GM11168 (cell line): ENCODE data around the gene RTKN2.

Experiments
- in situ Hi-C: fragments of 300-500 bp; cut with MboI; formaldehyde crosslinking; loops from one replicate; pipeline ENCODE4 v1.12.0; 2022; ENCODE audit warnings: low sequenced_read_pairs; ENCODE audit not compliant: unreplicated experiment

Gene RTKN2

GRCh38 chr10:62233356-62234076, 35.1 kb downstream of the RTKN2 start:
- in situ Hi-C loops, result loop anchor here (25.0 kb wide), 1 partner anchor 471 kb away; no protein-coding TSS in a partner anchor

- in situ Hi-C loops, result loop anchor here (25.0 kb wide), 1 partner anchor 470 kb away; no protein-coding TSS in a partner anchor
Observed at GRCh38 chr10:62231805-62232204, 36.8 kb downstream of the RTKN2 start.

- in situ Hi-C loops, result loop anchor here (25.0 kb wide), 1 partner anchor 469 kb away; no protein-coding TSS in a partner anchor
Observed at GRCh38 chr10:62231371-62231770, 37.3 kb downstream of the RTKN2 start.

DNA sequence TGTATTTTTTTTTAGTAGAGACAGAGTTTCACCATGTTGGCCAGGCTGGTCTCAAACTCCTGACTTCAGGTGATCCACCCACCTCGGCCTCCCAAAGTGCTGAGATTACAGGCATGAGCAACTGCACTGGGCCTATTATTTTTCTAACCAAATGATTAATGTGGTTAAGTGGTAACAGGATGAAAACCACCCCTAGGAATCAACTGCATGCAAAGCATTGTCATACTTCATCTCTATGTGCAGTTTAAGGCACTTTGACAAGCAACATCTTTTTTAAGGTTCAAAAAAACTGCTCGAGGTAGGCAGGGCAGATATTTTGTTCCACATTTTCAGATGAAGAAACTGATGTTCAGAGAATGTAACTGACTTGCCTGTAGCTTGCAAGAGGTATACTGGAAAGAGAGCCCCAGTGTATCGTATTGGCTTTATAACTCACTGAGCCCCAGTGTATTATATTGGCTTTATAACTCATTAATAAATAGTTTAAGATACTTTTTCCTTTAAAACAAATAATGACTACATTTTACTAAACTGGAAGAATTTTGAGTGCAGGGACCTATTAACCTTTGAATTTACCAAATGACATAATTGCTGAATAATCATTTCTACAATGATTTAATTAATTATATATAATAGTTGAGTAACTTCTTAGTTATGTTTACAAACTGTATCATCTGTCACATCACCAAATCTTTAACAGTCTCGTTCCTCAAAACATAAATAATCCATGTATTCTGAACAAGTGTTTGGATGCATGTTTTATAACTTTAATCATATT, 38.1 kb downstream of the RTKN2 start:
- in situ Hi-C loops, result loop anchor here (25.0 kb wide), 1 partner anchor 468 kb away; no protein-coding TSS in a partner anchor

- in situ Hi-C loops, result loop anchor here (25.0 kb wide), 1 partner anchor 463 kb away; no protein-coding TSS in a partner anchor
Observed at GRCh38 chr10:62225362-62225761, 43.3 kb downstream of the RTKN2 start.

GRCh38 chr10:62224606-62225005, 44.0 kb downstream of the RTKN2 start:
- in situ Hi-C loops, result loop anchor here (5.0 to 25.0 kb wide), 2 partner anchors 37 to 462 kb away; no protein-coding TSS in a partner anchor

DNA sequence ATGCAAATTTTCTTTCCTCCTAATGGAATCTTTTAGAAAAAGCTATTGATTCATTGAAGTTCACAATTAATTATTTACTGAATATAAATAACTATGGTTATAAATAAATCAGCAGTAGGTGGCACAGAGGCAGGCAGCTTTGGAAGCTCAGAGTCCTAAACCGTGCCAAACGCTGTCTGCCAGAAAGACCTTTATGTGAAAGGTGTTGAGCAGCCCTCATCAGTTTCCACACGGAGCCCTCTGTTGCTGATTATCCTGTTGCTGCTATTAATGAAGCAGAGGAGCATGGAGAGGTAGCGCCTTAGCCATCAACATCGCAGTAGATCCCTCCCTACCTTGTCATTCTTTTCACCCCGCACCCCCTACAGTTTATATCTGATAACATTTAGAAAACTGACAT, 51.0 kb downstream of the RTKN2 start:
- in situ Hi-C loops, result no loop called here

DNA sequence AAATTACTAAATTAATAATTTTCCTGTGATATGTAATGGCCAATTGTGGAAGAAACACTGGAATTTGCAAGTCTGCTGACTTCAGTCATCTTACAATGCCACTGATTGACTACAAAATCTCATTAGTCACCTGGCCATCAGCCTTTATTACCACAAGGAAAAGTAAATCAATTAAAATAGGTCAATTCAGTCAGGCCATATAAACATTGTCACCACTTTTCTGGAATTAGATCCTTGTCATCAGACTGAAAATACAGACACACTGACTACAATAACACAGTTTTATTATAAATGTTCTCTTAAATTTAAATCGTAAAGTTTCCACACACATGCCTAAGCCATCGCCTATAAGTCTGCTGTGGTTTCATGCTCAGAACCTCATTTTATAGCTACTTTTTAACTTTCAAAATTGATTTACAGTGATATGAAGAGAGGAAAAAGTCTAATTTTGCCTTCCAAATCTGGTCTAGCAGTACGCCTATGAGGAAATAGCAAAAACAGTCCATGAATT, 54.2 kb downstream of the RTKN2 start:
- in situ Hi-C loops, result no loop called here

- in situ Hi-C loops, result no loop called here
Observed at GRCh38 chr10:62205750-62206399, 62.8 kb downstream of the RTKN2 start.

- in situ Hi-C loops, result no loop called here
Observed at GRCh38 chr10:62199584-62199983, 69.1 kb downstream of the RTKN2 start.

- in situ Hi-C loops, result no loop called here
Observed at GRCh38 chr10:62196528-62196927, 72.1 kb downstream of the RTKN2 start.

DNA sequence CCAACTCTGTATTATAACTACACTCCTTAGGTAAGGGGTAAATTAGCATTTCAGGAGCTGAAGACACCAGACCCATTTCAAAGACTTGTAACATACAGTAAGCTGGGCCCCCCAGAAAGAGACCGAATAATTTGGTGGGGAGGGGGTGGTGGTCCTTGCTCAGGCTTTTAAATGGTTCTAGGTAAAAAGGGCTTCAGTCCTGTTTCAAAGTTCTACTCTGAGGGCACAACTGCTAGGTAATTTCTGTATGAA, 73.0 kb downstream of the RTKN2 start:
- in situ Hi-C loops, result no loop called here

- in situ Hi-C loops, result no loop called here
Observed at GRCh38 chr10:62194924-62195674, 73.5 kb downstream of the RTKN2 start.

- in situ Hi-C loops, result no loop called here
Observed at GRCh38 chr10:62193479-62193878, 75.2 kb downstream of the RTKN2 start.

- in situ Hi-C loops, result loop anchor here (5.0 kb wide), 1 partner anchor 33 kb away; no protein-coding TSS in a partner anchor
Observed at GRCh38 chr10:62189131-62189530, 79.5 kb downstream of the RTKN2 start.

DNA sequence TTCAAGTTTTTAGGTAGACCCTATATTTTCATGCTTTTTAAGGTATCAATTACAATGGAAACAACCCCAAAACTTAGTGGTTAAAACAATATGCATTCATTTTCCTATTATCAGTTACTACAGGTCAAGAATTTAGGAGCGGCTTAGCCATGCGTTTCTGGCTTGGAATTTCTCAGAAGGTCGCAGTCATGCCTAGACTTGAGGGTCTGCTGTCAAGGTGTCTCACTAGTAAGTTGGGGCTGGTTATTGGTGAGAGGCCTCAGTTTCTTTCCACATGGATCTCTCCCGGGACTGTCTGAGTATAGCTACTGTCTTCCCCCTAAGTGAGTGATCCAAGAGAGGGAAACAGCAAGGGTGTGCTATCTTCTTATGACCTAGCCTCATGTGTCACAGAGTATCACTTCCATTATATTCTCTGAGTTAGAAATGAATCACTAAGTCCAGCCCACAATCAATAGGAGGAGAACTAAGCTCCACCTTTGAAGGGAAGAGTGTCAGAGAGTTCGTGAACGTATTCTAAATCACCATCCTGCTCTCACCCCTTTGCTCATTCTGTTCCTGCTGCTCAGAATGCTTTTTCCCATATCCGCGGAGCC, 80.5 kb downstream of the RTKN2 start:
- in situ Hi-C loops, result loop anchor here (5.0 kb wide), 1 partner anchor 34 kb away; no protein-coding TSS in a partner anchor

DNA sequence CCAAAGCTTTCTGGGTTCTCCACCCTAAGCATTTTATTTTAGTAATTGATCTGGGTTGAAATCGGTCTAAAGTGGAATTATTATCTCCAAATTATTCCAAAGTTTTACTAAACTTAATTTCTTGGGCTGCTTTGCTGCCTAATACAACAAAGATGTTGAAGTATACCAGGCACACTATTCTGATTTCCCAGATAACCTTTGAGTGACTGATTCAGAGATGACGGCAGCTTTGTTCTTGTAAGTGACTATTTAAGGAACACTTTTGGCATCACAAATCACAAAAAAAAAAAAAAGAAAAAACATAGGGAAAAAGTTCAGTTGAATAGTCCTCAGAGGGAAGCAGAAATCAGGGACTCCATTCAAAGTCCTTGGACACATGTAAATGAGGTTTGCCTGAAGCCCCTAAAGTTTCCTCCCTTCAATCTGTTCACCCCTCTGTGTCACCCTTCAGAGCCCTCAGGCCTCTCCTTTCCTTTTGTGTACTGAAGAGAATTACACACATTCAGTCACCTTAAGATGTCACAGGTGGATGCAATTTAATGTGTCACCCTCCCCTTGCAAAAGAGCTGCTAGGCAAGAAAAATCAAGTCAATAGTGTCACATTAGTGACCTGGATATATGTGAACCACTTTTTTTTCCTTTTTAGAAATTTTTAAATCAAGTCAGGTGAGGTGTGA, 81.5 kb downstream of the RTKN2 start:
- in situ Hi-C loops, result loop anchor here (5.0 kb wide), 1 partner anchor 35 kb away; no protein-coding TSS in a partner anchor

GRCh38 chr10:62185919-62186692, 82.5 kb downstream of the RTKN2 start:
- in situ Hi-C loops, result loop anchor here (5.0 kb wide), 1 partner anchor 36 kb away; no protein-coding TSS in a partner anchor
